ENCODE data around the gene SPINK1.
"Not testable (repeated sequence)": the region's sequence is repeated elsewhere in the genome, so short reads cannot be mapped to it uniquely, and the experiment has no call there.

SPINK1 gene

DNA sequence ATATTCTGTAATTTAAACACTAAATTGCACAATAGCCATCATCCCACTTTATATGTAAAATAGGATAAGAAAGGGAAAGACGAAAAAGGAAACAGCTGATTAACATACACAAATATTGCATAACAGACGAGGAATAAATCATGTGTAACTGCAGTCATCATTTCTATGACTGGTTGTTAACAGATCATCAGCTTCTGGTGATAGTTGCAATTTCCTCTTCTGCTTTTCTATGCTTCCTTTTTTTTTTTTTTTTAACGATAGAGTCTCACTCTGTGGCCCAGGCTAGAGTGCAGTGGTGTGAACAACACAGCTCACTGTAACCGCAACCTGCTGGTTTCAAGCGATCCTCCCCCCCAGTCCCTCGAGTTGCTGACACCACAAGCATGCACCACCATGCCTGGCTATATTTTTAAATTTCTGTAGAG lies 26.4 kb downstream of the SPINK1 start:
- no peak overlapping the region for H3K4me3 ChIP-seq (ENCODE audit: low read depth, low read length)
- DNase-seq (ENCODE audit: low read depth, low spot score): no peak
- TF ChIP-seq, protein P1, sequence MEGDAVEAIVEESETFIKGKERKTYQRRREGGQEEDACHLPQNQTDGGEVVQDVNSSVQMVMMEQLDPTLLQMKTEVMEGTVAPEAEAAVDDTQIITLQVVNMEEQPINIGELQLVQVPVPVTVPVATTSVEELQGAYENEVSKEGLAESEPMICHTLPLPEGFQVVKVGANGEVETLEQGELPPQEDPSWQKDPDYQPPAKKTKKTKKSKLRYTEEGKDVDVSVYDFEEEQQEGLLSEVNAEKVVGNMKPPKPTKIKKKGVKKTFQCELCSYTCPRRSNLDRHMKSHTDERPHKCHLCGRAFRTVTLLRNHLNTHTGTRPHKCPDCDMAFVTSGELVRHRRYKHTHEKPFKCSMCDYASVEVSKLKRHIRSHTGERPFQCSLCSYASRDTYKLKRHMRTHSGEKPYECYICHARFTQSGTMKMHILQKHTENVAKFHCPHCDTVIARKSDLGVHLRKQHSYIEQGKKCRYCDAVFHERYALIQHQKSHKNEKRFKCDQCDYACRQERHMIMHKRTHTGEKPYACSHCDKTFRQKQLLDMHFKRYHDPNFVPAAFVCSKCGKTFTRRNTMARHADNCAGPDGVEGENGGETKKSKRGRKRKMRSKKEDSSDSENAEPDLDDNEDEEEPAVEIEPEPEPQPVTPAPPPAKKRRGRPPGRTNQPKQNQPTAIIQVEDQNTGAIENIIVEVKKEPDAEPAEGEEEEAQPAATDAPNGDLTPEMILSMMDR (IDR thresholded peaks at IDR 0.05; ENCODE audit: low read depth, low read length): no peak
- in situ Hi-C loops (cut with HindIII; ENCODE audit: low sequenced_read_pairs): no loop called here

DNA sequence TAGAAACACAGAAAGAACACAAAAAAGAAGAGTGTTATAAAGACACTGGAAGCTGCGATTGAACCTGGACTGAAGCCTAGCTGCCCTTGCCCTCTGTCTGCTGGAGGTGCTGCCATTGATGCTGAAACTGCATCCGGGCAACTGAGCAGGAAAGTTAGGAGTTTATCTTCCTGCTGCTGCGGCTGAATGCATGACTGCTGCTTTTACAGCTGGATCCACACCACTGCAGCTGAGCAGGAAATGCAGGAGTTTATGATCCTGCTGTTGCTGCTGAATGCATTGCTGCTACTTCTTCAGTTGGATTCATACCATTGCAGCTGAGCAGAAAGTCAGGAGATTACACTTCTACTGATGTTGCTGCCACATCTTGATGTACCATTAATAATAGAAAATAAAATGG lies 27.1 kb downstream of the SPINK1 start:
- in situ Hi-C loops (cut with HindIII; ENCODE audit: low sequenced_read_pairs): no loop called here
- no peak overlapping the region for H3K4me3 ChIP-seq (ENCODE audit: low read depth, low read length)
- TF ChIP-seq, protein P1 (IDR thresholded peaks at IDR 0.05; ENCODE audit: low read depth, low read length): no peak
- DNase-seq (ENCODE audit: low read depth, low spot score): no peak

DNA sequence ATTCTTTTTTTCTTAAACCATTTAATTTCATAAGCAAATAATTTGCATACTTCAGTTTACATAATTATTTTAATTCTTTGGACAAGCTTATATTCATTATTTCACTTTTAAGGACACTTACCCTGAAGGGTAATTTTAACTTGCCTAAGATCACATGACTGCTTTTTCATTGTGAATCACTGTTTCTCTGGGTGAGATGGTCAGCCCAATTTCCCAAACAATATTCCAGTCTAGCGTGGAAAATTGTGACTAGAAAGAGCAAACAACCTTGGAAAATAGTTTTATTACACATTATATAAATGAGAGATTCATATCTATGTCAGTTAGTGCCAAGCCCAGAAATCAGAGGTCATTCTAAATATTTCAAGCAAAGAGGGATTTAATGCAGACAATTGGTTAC lies 27.5 kb downstream of the SPINK1 start:
- H3K4me3 ChIP-seq (ENCODE audit: low read depth, low read length): no peak overlapping the region
- TF ChIP-seq, protein P1 (IDR thresholded peaks at IDR 0.05; ENCODE audit: low read depth, low read length): no peak
- no peak for DNase-seq (ENCODE audit: low read depth, low spot score)
- in situ Hi-C loops (cut with HindIII; ENCODE audit: low sequenced_read_pairs): no loop called here

DNA sequence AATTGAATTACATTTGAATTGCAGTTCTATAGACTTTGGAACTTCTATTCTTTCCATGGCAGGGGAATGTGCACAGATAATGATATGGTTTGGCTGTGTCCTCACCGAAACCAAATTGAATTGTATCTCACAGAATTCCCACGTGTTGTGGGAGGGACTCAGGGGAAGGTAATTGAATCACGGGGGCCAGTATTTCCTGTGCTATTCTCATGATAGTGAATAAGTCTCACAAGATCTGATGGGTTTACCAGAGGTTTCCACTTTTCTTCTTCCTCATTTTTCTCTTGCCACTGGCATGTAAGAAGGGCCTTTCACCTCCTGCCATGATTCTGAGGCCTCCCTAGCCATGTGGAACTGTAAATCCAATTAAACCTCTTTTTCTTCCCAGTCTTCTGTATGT lies 28.3 kb downstream of the SPINK1 start:
- in situ Hi-C loops (cut with HindIII; ENCODE audit: low sequenced_read_pairs); H3K4me3 ChIP-seq (ENCODE audit: low read depth, low read length); DNase-seq (ENCODE audit: low read depth, low spot score): not testable (repeated sequence)

DNA sequence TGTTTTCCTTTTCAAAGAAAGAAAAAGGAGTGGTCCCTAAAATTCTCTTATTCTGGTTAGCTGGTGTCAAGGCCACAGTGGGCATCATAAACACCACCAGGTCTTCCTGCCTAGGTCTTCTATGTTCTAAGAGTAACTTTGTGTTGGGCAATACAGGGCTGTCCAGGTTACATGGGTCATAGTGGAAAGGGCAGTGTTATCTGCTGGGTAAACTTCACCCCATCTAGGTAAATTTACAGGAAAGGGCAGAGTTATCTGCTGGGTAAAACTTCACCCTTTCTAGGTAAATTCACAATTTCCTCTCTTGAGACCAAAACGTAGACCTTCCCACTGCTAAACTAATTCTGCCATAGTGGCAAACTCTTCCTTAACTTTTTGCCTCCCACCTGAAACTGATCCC lies 30.0 kb downstream of the SPINK1 start:
- TF ChIP-seq, protein P1 (IDR thresholded peaks at IDR 0.05; ENCODE audit: low read depth, low read length): no peak
- DNase-seq (ENCODE audit: low read depth, low spot score): no peak
- in situ Hi-C loops (cut with HindIII; ENCODE audit: low sequenced_read_pairs): no loop called here
- H3K4me3 ChIP-seq (ENCODE audit: low read depth, low read length): no peak overlapping the region

DNA sequence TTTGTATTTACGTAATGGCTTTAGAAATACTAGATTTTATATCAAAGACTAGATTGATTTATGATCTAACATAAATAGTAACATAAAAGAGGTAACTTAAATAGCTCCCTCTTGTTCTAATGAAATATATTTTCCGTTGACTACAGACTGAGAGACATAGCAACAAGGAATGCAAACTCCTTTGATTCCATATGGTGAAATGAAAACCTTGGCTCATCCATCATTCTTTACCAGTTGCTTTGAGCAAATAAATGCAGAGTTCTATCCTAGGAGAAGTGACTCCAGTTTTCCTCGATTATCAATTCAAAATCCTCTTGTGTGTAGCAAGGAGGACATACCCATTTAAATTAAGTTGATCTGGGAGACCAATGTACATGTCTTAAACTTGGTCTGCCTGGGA lies 31.0 kb downstream of the SPINK1 start:
- no peak for DNase-seq (ENCODE audit: low read depth, low spot score)
- TF ChIP-seq, protein P1 (IDR thresholded peaks at IDR 0.05; ENCODE audit: low read depth, low read length): no peak
- H3K4me3 ChIP-seq (ENCODE audit: low read depth, low read length): no peak overlapping the region
- in situ Hi-C loops (cut with HindIII; ENCODE audit: low sequenced_read_pairs): no loop called here

DNA sequence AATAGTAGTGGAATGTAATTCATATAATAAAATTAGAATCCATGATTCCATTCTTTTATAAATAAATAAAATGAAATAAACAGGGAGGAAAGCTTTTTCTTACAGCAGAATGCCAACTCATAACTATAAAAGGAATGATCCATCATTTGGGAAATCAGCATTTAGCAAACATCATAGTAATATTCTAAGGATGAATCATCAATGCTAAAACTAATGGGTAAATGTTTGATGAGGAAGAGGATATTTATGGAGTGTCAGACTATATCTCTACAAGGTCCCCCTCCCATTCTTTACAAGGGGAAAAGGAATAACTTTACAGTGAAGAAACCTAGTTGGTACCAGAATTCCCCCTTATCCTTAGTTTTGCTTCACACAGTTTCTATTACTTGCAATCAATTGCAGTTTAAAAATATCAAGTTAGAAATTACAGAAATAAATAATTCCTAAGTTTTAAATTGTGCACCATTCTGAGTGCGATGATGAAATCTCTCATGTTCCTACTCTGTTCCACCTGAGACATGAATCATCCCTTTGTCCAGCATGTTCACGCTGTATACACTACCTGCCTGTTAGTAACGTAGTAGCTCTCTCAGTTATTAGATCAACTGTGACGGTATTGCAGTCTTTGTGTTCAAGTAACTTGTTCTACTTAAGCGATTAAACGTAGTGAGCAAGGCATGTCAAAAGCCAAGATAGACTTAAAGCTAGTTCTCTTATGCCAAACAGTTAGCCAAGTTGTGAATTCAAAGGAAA lies 34.7 kb downstream of the SPINK1 start:
- no peak overlapping the region for H3K4me3 ChIP-seq (ENCODE audit: low read depth, low read length)
- TF ChIP-seq, protein P1 (IDR thresholded peaks at IDR 0.05; ENCODE audit: low read depth, low read length): no peak
- in situ Hi-C loops (cut with HindIII; ENCODE audit: low sequenced_read_pairs): no loop called here
- DNase-seq (ENCODE audit: low read depth, low spot score): no peak
